Parathyroid adenoma (tissue), 2 donors: ENCODE data around the gene IZUMO1.
"Not testable (repeated sequence)": the region's sequence is repeated elsewhere in the genome, so short reads cannot be mapped to it uniquely, and the experiment has no call there.

Experiments
- H2AFZ ChIP-seq: fragments of 300-600 bp; sonication (generic); one replicate; pipeline ENCODE4 v1.7.0; 2017; ENCODE audit warnings: antibody characterized with exemption, mild to moderate bottlenecking
- H3K27ac ChIP-seq: fragments of 300-600 bp; sonication (generic); one replicate; pipeline ENCODE4 v1.7.0; 2017
- H3K27me3 ChIP-seq: fragments of 300-600 bp; sonication (generic); one replicate; pipeline ENCODE4 v1.7.0; 2017; ENCODE audit warnings: low read length; ENCODE audit not compliant: control insufficient read depth, insufficient read depth
- H3K36me3 ChIP-seq: fragments of 300-600 bp; sonication (generic); one replicate; pipeline ENCODE4 v1.7.0; 2017; ENCODE audit warnings: low read length; ENCODE audit not compliant: control insufficient read depth, insufficient read depth
- H3K4me1 ChIP-seq: fragments of 300-600 bp; sonication (generic); one replicate; pipeline ENCODE4 v1.7.0; 2017; ENCODE audit warnings: control low read depth
- H3K4me2 ChIP-seq: fragments of 300-600 bp; sonication (generic); one replicate; pipeline ENCODE4 v1.7.0; 2017; ENCODE audit warnings: low read length
- H3K4me3 ChIP-seq: fragments of 300-600 bp; sonication (generic); one replicate; pipeline ENCODE4 v1.7.0; 2017; ENCODE audit warnings: low read depth, low read length
- H3K79me2 ChIP-seq: fragments of 300-600 bp; sonication (generic); one replicate; pipeline ENCODE4 v1.7.0; 2017; ENCODE audit warnings: control low read depth
- H3K9ac ChIP-seq: fragments of 300-600 bp; sonication (generic); one replicate; pipeline ENCODE4 v1.7.0; 2017; ENCODE audit warnings: mild to moderate bottlenecking
- H3K9me3 ChIP-seq: fragments of 300-600 bp; sonication (generic); one replicate; pipeline ENCODE4 v1.7.0; 2017; ENCODE audit warnings: low read length; ENCODE audit not compliant: control insufficient read depth
- TF ChIP-seq, protein P1 (sequence below): fragments of 300-600 bp; sonication (generic); IDR thresholded peaks from one replicate; pipeline ENCODE4 v1.7.0; 2017; ENCODE audit warnings: antibody characterized with exemption, mild to moderate bottlenecking
- donor health status: primary hyperparathyroidism.

IZUMO1 gene

DNA sequence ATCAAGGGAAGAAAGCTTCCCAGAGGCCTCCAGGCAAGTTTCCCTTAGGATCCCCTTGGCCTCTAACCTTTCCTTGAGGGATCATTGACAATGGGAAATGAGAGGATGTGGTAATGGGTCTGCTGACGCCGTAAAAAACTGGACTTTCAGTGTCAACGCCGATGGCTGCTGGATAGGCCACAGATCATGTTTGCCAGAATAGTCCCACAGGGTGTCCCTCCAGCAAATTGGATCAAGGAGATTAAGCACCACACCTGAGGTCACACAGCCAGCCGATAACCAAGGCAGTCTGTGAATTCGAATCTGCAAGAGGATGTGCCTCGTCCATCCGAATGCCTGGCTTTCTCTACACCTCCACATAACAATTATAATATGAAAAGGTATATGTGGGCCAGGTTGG, 46.6 kb upstream of the IZUMO1 start:
- Histone ChIP-seq H3K4me3 (no peak overlapping the region), H3K27me3 (no peaks in the 10 kb centered on the region), H3K79me2 (no peaks in the 10 kb centered on the region), H3K9me3 (no peaks in the 10 kb centered on the region), H3K4me1 (peaks cover 13% of the 10 kb centered on the region), H3K4me2 (no peak overlapping the region), H2AFZ (no peak overlapping the region), H3K27ac (no peak overlapping the region), H3K9ac (no peak overlapping the region), H3K36me3 (no peaks in the 10 kb centered on the region)
- TF ChIP-seq, protein P1, sequence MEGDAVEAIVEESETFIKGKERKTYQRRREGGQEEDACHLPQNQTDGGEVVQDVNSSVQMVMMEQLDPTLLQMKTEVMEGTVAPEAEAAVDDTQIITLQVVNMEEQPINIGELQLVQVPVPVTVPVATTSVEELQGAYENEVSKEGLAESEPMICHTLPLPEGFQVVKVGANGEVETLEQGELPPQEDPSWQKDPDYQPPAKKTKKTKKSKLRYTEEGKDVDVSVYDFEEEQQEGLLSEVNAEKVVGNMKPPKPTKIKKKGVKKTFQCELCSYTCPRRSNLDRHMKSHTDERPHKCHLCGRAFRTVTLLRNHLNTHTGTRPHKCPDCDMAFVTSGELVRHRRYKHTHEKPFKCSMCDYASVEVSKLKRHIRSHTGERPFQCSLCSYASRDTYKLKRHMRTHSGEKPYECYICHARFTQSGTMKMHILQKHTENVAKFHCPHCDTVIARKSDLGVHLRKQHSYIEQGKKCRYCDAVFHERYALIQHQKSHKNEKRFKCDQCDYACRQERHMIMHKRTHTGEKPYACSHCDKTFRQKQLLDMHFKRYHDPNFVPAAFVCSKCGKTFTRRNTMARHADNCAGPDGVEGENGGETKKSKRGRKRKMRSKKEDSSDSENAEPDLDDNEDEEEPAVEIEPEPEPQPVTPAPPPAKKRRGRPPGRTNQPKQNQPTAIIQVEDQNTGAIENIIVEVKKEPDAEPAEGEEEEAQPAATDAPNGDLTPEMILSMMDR: no peak

DNA sequence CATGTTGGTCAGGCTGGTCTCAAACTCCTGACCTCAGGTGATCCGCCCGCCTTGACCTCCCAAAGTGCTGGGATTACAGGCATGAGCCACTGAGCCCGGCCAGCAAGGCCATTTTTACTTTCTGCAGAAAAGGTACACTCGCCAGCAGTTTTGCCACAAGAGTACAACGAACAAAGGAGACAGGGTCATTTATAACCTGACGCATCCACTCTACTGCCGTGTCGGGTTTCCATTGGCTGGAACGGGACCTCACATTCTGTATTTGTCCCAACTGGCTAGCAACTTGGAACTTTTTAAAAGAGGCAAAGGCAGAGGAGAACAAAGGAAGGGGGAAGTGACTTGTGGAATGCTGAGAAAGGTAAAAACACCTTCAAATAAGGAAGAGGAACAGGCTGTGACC, 40.6 kb upstream of the IZUMO1 start:
- H3K9me3 ChIP-seq, H3K79me2 ChIP-seq, H3K27ac ChIP-seq, H3K4me3 ChIP-seq, H3K27me3 ChIP-seq, H3K36me3 ChIP-seq, H3K4me1 ChIP-seq, H2AFZ ChIP-seq, H3K4me2 ChIP-seq, H3K9ac ChIP-seq: not testable (repeated sequence)

DNA sequence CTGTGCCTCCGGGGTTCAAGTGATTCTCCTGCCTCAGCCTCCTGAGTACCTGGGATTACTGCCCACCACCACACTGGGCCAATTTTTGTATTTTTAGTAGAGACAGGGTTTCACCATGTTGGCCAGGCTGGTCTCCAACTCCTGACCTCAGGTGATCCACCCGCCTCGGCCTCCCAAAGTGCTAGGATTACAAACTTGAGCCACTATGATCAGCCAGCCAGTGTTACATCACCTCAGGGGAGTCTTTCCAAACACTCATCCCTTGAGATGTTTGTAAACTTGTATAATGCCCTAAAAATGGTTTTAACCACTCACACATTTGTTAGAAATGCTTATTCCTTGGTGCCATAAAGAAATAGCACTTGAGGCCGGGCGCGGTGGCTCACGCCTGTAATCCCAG, 39.7 kb upstream of the IZUMO1 start:
- not testable (repeated sequence) for H3K9ac ChIP-seq, H3K36me3 ChIP-seq, H3K9me3 ChIP-seq, H2AFZ ChIP-seq, H3K4me2 ChIP-seq, H3K27ac ChIP-seq, H3K4me1 ChIP-seq, H3K27me3 ChIP-seq, H3K79me2 ChIP-seq, H3K4me3 ChIP-seq

DNA sequence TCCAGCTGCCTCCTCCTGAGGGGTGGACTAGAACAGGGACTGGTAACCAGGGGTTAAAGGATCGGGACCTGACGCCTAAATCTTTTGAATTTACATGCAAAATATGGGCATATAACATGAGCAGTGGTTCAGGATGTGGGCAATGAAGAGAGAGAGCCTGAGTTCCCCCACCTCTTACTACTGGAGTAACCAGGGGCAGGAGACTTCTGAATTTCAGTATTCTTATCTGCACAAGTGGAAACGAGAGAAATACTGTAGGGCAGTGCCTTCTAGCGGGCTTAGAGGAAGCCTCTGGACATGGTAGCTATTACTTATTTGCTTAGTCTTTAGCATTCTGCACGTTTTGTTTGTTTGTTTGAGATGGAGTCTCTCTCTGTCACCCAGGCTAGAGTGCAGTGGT, 37.8 kb upstream of the IZUMO1 start:
- H3K4me2 ChIP-seq: no peak overlapping the region
- H3K27ac ChIP-seq: no peak overlapping the region
- H3K4me1 ChIP-seq: peaks cover 14% of the 10 kb centered on the region
- no peaks in the 10 kb centered on the region for H3K9me3 ChIP-seq
- no peak overlapping the region for H3K4me3 ChIP-seq
- TF ChIP-seq, protein P1: peak; percentile 26
- no peak overlapping the region for H3K9ac ChIP-seq
- peak overlapping the region; percentile 2 for H2AFZ ChIP-seq
- no peaks in the 10 kb centered on the region for H3K27me3 ChIP-seq
- H3K79me2 ChIP-seq: no peaks in the 10 kb centered on the region
- no peaks in the 10 kb centered on the region for H3K36me3 ChIP-seq

DNA sequence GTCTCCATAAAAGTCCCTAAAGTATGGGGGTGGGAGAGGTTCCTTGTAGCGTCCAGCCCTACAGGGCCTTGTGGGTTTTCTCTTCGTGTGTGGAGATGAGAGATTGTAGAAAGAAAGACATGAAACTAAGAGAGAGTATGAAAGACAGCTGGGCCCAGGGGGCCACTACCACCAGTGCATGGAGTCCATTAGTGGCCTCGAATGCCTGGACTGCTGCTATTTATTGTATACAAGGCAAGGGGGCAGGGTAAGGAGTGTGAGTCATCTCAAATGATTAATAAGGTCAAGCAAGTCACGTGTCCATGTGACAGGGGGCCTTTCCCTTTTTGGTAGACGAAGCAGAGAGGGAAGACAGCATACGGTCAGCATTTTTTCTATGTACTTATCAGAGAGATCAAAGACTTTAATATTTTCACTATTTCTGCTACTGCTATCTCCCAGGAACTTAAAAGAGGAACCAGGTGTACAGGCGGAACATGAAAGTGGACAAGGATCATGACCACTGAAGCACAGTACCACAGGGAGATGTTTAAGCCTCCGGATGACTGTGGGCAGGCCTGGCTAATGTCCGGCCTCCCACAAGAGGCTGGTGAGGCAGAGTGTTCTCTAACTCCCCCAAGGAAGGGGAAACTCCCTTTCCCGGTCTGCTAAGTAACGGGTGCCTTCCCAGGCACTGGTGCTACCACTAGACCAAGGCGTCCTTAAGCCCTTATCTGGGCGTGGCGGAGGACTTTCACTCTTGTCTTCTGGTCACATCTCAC, 34.1 kb upstream of the IZUMO1 start:
- no peak overlapping the region for H3K4me3 ChIP-seq
- H2AFZ ChIP-seq: peak overlapping the region; percentile 69
- no peak overlapping the region for H3K9ac ChIP-seq
- H3K4me2 ChIP-seq: peak overlapping the region; percentile 41
- no peaks in the 10 kb centered on the region for H3K79me2 ChIP-seq
- H3K27me3 ChIP-seq: no peaks in the 10 kb centered on the region
- peak overlapping the region; percentile 73 for H3K27ac ChIP-seq
- peaks cover 14% of the 10 kb centered on the region for H3K4me1 ChIP-seq
- no peaks in the 10 kb centered on the region for H3K9me3 ChIP-seq
- TF ChIP-seq, protein P1: no peak
- no peaks in the 10 kb centered on the region for H3K36me3 ChIP-seq

DNA sequence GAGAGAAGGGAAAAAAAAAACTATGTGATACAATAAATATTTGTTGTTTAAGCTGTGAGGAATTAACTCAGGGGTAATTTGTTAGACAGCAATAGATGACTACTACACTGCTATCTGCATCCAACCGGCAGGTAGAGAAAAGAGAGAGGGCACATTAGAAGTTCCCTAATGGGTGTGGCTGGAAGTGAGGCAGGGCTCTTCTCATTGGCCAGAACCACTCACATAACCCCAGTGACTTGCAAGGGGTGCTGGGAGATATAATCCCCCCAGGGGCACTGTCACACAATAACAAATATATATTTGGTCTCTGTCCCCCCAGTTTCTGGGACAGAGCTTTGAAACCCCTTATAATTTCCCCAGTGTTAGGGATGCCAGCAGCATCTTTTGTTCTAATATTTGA, 32.9 kb upstream of the IZUMO1 start:
- H3K36me3 ChIP-seq: no peaks in the 10 kb centered on the region
- TF ChIP-seq, protein P1: no peak
- no peaks in the 10 kb centered on the region for H3K27me3 ChIP-seq
- peaks cover 14% of the 10 kb centered on the region for H3K4me1 ChIP-seq
- no peak overlapping the region for H3K27ac ChIP-seq
- no peaks in the 10 kb centered on the region for H3K79me2 ChIP-seq
- no peaks in the 10 kb centered on the region for H3K9me3 ChIP-seq
- no peak overlapping the region for H3K9ac ChIP-seq
- H3K4me3 ChIP-seq: no peak overlapping the region
- no peak overlapping the region for H2AFZ ChIP-seq
- H3K4me2 ChIP-seq: no peak overlapping the region
